Endothelial cell of umbilical vein (primary cell): Measurements from ENCODE around the gene EPB41L4B. TPM values are rescaled to one million over a fixed set of nuclear protein-coding genes. Genes with fewer than 3 reads are reported as not detected.

Experiments used
- BruUV-seq: library from RNA; stranded (reverse); fragments of 400-500 nt; replicated peaks from 2 replicates; lab custom pipeline; 2021; lab: Mats Ljungman, UMichigan
- CTCF ChIA-PET: fragments of 300-600, 350-600 bp; sonication (Branson Sonifier 250); formaldehyde crosslinking; loops from one replicate; lab custom pipeline; 2021; ENCODE audit warnings: antibody characterized with exemption, inconsistent platforms; lab: Charles Lee
- POLR2A ChIA-PET: fragments of 300-600, 350-600 bp; sonication (Branson Sonifier 250); formaldehyde crosslinking; loops from one replicate; lab custom pipeline; 2021; ENCODE audit warnings: antibody characterized with exemption, inconsistent platforms; lab: Charles Lee
- DNase-seq: peaks from one replicate; pipeline ENCODE4 v3.0.0-alpha.2; 2011; ENCODE audit warnings: low read depth, low spot score
- FAIRE-seq: peaks from 2 replicates; lab custom pipeline; 2011; peaks lifted over from hg19 to GRCh38; lab: Jason Lieb, UNC
- H2AFZ ChIP-seq: 2 replicates; pipeline ENCODE4 v1.6.0; 2012; ENCODE audit warnings: low read depth, low read length, control low read depth, inconsistent platforms
- H3K27ac ChIP-seq: 2 replicates; pipeline ENCODE4 v1.5.1; 2011; ENCODE audit warnings: low read depth, mild to moderate bottlenecking, control low read depth, low read length, moderate library complexity; ENCODE audit not compliant: insufficient read depth
- H3K27me3 ChIP-seq, 2 experiments: 2 replicates each; pipeline versions ENCODE4 v1.6.0 to v1.6.1; 2011; ENCODE audit warnings: low read length in 2 of 2, mixed read lengths in 1 of 2; ENCODE audit not compliant: control insufficient read depth in 2 of 2, insufficient read depth in 2 of 2
- H3K36me3 ChIP-seq, 2 experiments: 2 replicates in 1 of 2; 3 replicates in 1 of 2; pipeline ENCODE4 v1.5.1; 2011; ENCODE audit warnings: low read length in 2 of 2, mild to moderate bottlenecking in 1 of 2, moderate library complexity in 1 of 2; ENCODE audit not compliant: control insufficient read depth in 2 of 2, insufficient read depth in 2 of 2; ENCODE audit errors: extremely low read depth in 1 of 2
- H3K4me1 ChIP-seq: 3 replicates; pipeline ENCODE4 v1.5.1; 2011; ENCODE audit warnings: mild to moderate bottlenecking, low read length; ENCODE audit not compliant: control insufficient read depth, insufficient read depth; ENCODE audit errors: extremely low read depth
- H3K4me2 ChIP-seq: 2 replicates; pipeline ENCODE4 v1.6.1; 2011; ENCODE audit warnings: low read length, control low read depth, mixed read lengths; ENCODE audit not compliant: insufficient read depth
- H3K4me3 ChIP-seq, 3 experiments: fragments of 200-600 bp in 1 of 3; sonication (generic), shearing (Covaris generic) in 1 of 3; replicated peaks in 1 of 3; 2 replicates each; pipeline ENCODE4 v1.5.1; 2011 to 2016; ENCODE audit warnings: control low read depth in 3 of 3, low read length in 3 of 3, mild to moderate bottlenecking in 2 of 3, inconsistent platforms in 1 of 3, low read depth in 1 of 3, moderate library complexity in 1 of 3; ENCODE audit not compliant: insufficient read depth in 1 of 3
- H3K79me2 ChIP-seq: 2 replicates; pipeline ENCODE4 v1.6.0; 2012; ENCODE audit warnings: low read length, inconsistent platforms; ENCODE audit not compliant: control insufficient read depth, insufficient read depth
- H3K9ac ChIP-seq: replicated peaks from 2 replicates; pipeline ENCODE3; 2011; ENCODE audit warnings: low read length, control low read depth; ENCODE audit not compliant: insufficient read depth; ENCODE audit errors: extremely low read depth
- H3K9me1 ChIP-seq: replicated peaks from 3 replicates; pipeline ENCODE4 v1.6.0; 2011; ENCODE audit warnings: mild to moderate bottlenecking, low read length; ENCODE audit not compliant: control insufficient read depth, insufficient read depth; ENCODE audit errors: extremely low read depth
- H3K9me3 ChIP-seq: replicated peaks from 2 replicates; pipeline ENCODE4 v1.5.1; 2012; ENCODE audit warnings: low read length, inconsistent platforms; ENCODE audit not compliant: control insufficient read depth, insufficient read depth
- H4K20me1 ChIP-seq: replicated peaks from 2 replicates; pipeline ENCODE3; 2011; ENCODE audit warnings: mild to moderate bottlenecking, low read length; ENCODE audit not compliant: control insufficient read depth, insufficient read depth; ENCODE audit errors: extremely low read depth
- CTCF ChIP-seq, 2 donors: IDR thresholded peaks; 1 replicate in 1 of 2; 2 replicates in 1 of 2; pipeline ENCODE4 v1.5.1; 2011; ENCODE audit warnings: low read length in 2 of 2, mild to moderate bottlenecking in 2 of 2, moderate library complexity in 2 of 2, control low read depth in 1 of 2, inconsistent platforms in 1 of 2, low read depth in 1 of 2; ENCODE audit not compliant: insufficient read depth in 1 of 2; ENCODE audit errors: extremely low read depth in 1 of 2
- EZH2 ChIP-seq: IDR thresholded peaks from 2 replicates; pipeline ENCODE4 v1.6.1; 2012; ENCODE audit warnings: borderline replicate concordance, low read depth, mild to moderate bottlenecking, moderate library complexity, low read length, inconsistent platforms; ENCODE audit not compliant: severe bottlenecking
- GATA2 ChIP-seq: IDR thresholded peaks from 2 replicates; pipeline ENCODE4 v1.7.0; 2011; ENCODE audit warnings: low read depth, mild to moderate bottlenecking, moderate library complexity, mixed read lengths, low read length; ENCODE audit not compliant: insufficient read length, insufficient read depth
- JUN ChIP-seq: IDR thresholded peaks from 2 replicates; pipeline ENCODE4 v1.6.1; 2011; ENCODE audit warnings: borderline replicate concordance, low read depth; ENCODE audit not compliant: insufficient read length, insufficient read depth
- MAX ChIP-seq: IDR thresholded peaks from 2 replicates; pipeline ENCODE4 v1.6.1; 2011; ENCODE audit not compliant: insufficient read depth, insufficient read length
- MYC ChIP-seq: IDR thresholded peaks from one replicate; pipeline ENCODE4 v1.6.1; 2011; ENCODE audit warnings: mild to moderate bottlenecking, low read depth, low read length
- POLR2A ChIP-seq: IDR thresholded peaks from 2 replicates; pipeline ENCODE4 v1.6.1; 2012; ENCODE audit warnings: low read depth, mild to moderate bottlenecking, control low read depth, low read length
- dilution Hi-C: fragments of 300-500 bp; cut with MboI; formaldehyde crosslinking; loops from one replicate; pipeline ENCODE4 v1.15.0; 2019; ENCODE audit warnings: low sequenced_read_pairs; ENCODE audit not compliant: extremely low pct_ligation_motif_present
- intact Hi-C: fragments of 100-400 bp; cut with micrococcal nuclease; formaldehyde crosslinking; loops from one replicate; pipeline ENCODE4 v1.10.0; 2022
- polyA plus RNA-seq, 4 experiments: library from polyadenylated mRNA; depleted of rRNA in 3 of 4; stranded (reverse) in 3 of 4; unstranded in 1 of 4; fragments of >200 nt; gene quantifications; 2 replicates each; pipeline versions ENCODE4 v1.2.1 to v1.2.3, GENCODE V29; 2011 to 2012; ENCODE audit warnings: missing spikeins in 1 of 4
- total RNA-seq: library from RNA; stranded (reverse); gene quantifications from 2 replicates; pipeline ENCODE4 v1.2.3, GENCODE V29; 2021

Gene EPB41L4B
- total and polyA plus RNA-seq, 2 donors (not counting 3 experiments of a cell fraction or from before 2014, with no cell fraction given) = 0.10 to 0.15 TPM

- no peak overlapping the region for H2AFZ ChIP-seq
- CTCF ChIA-PET = no interaction called here
- H3K79me2 ChIP-seq = no peaks in the 10 kb centered on the region
- H3K9me1 ChIP-seq = no peaks in the 10 kb centered on the region
- no peak for DNase-seq
- POLR2A ChIA-PET = no interaction called here
- no peaks in the 10 kb centered on the region for H3K9me3 ChIP-seq
- no peaks in the 10 kb centered on the region for H3K4me1 ChIP-seq
- TF ChIP-seq GATA2 (no peak), POLR2A (no peak), MAX (no peak), MYC (no peak), EZH2 (no peak), JUN (no peak), CTCF (IDR thresholded peaks at IDR 0.05; ENCODE audit: extremely low read depth in 1 of 2, insufficient read depth in 1 of 2, low read depth in 1 of 2, low read length in 2 of 2) (no peak)
- no peak overlapping the region for H3K27ac ChIP-seq
- no peak overlapping the region for H3K9ac ChIP-seq
- dilution Hi-C loops = no loop called here
- H3K4me3 ChIP-seq = no peak overlapping the region
- intact Hi-C loops = no loop called here
- no TSS peak for BruUV-seq
- peaks cover 19% of the 10 kb centered on the region in 2 experiments for H3K27me3 ChIP-seq
- no peak for FAIRE-seq
- no peaks in the 10 kb centered on the region for H3K36me3 ChIP-seq
- no peaks in the 10 kb centered on the region for H4K20me1 ChIP-seq
- H3K4me2 ChIP-seq = no peak overlapping the region
Measured at GRCh38 chr9:109161471-109161870, 159.4 kb downstream of the EPB41L4B start.
